Stimulated activated CD8-positive, alpha-beta memory T cell treated with anti-CD3 and anti-CD28 coated beads, Interleukin-4, amount 100 ng/mL, for 1 hour (primary cell): ENCODE measurements around the gene SH3RF3.

Experiments
- DNase-seq, 2 donors: peaks; one replicate each; pipeline ENCODE4 v3.0.0-alpha.2; 2020; ENCODE audit warnings: low read depth in 2 of 2, low spot score in 1 of 2

SH3RF3 gene

GRCh38 chr2:109330056-109330455 lies 201.1 kb downstream of the SH3RF3 start:
- DNase-seq, result no peak

DNA sequence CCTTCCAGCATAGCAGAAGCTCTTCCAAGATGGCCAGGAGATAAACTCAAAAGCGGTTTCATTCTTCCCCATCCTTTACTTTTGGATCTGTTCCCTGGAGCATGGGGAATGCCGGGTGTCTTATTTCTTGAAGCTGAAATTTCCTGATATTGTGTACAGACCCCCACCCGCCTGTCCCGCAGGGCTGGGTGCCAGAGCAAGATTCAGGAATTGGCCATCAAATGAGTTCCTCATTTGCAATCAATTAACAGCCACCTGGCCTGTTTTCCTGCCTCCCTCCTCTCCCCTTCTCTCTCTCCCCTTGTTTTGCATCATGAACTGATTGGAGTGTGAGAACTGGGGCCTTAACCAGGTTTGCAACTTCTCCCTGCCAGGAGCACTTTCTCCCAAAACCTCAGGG lies 202.1 kb downstream of the SH3RF3 start:
- no peak for DNase-seq

DNA sequence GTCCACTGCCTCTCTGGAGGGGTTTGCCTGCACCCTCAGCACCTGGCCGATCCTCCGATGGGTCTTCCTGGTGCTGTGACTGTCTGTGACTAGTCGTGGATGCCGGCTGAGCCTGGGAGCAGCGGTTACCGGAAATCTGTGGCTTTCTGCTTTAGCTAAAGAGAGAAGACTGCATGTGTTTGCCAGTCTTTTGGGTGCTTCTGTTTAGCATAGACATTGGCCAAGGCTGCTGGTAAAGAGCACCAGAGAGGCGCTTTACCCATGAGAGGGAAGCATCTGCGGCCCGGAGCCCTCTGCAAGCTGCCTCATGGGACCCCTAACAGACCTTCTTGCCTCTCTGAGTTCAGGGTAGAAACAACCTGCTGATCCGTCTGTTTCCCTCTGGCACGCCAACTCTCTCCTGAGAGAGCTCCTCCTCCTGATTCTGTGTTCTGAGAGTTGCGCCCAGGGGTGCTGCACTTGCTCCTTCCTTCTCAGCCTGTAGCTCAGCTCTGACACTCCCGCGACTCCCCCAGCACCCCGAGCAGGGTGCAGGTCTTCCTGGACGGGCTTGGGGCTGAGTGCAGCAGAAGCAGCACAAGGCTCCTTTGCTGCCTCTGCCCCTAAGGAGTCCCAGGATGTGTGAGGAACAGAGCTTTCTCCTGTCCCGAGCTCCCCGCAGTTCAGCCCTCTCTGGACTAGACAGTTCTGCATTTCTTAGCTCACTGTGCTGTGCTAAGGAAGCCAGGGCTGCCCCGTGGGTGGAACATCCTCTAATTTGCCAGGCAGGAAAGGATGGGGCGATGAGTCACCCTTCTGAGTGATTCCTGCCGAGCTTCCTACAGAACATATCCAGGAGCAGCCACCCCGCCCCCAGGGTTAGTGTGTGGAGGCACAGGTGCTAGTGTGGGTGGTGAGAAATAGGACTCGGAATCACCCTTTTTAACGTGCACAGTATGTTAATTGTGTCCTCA lies 203.2 kb downstream of the SH3RF3 start:
- no peak for DNase-seq

DNA sequence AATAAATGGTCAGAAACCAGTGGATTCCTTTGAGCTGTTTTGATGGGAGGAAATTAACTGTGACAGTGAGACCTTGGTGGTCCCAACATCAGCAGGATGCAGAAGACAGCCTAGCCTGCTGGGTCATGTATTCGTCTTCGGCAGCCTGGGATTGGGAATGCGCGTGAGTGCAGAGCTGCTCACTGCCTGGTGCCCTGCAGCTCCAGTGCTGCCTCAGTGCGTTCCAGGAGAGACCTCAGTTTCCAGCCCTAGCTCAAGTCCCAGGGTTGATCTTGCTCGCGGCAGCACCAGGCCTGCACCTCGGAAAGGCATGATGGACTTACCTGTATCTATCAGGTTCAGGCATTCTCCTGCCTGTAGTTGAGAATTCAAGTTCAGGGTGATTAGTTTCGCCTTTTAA lies 203.9 kb downstream of the SH3RF3 start:
- DNase-seq, result no peak

- DNase-seq, result no peak
Observed at GRCh38 chr2:109333414-109334210, 204.6 kb downstream of the SH3RF3 start.

DNA sequence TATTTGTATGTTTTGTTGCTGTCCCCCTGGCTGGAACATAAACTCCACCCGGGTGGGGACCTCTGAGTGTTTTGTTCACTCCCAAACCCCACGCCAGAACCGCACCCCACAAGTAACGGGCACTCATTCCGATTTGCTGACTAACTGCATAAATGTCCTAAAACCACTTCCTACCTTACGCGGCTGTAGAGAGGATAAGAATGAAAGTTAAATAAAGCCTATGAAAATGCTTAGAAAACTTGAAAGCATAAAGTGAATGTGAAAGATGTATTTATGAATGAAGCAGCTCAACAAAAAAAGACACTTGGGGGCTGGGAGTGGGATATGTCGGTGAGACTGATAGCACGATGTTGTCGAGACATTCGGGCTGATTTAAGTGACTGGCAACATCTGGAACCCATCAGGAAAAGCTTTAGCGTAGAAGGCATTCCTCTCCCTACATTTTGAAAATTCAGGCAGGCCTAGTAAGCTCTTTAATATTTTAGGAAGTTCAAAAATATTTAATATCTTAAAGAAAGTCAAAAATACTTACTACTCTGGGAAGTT lies 206.7 kb downstream of the SH3RF3 start:
- no peak for DNase-seq

DNA sequence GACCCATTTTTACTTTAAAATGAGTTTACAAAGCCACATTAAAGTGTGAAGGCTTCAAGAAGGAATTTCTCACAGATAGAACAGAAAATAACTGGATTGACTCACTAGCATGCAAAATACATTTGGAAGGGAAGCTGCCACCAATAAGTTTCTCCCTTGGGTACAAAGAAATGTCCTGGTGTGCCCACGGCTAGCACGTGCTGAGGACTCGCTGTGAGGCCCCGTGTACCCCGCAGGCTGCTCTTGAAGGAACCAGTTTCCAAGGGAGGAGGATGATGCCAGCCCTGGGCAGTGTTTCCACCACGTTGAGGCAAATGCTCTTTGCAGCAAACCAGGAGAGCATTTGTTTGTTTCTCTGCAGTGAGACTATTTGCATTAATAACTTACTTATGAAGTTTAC lies 207.3 kb downstream of the SH3RF3 start:
- DNase-seq, result no peak

- DNase-seq, result no peak
Observed at GRCh38 chr2:109337221-109337620, 208.2 kb downstream of the SH3RF3 start.

GRCh38 chr2:109339519-109339966 lies 210.5 kb downstream of the SH3RF3 start:
- no peak for DNase-seq

DNA sequence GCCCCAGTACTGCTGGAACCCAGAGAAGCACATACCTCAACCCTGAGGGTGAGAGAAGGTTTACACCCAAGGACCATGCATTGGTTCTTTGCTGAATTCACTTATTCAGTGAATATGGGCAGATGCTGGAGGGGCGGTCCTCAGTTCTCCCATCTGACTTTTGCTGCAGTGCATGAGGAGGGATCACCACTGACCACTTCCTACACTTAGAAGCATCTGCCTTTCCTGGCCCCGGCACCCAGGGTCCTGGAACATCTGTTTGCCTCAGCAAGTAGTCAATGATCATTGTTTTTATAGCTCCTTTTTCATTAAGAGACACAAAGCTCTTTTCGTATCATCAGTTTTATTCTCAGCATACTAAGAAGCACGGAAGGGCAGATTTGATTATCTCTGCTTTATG lies 211.4 kb downstream of the SH3RF3 start:
- no peak for DNase-seq

DNA sequence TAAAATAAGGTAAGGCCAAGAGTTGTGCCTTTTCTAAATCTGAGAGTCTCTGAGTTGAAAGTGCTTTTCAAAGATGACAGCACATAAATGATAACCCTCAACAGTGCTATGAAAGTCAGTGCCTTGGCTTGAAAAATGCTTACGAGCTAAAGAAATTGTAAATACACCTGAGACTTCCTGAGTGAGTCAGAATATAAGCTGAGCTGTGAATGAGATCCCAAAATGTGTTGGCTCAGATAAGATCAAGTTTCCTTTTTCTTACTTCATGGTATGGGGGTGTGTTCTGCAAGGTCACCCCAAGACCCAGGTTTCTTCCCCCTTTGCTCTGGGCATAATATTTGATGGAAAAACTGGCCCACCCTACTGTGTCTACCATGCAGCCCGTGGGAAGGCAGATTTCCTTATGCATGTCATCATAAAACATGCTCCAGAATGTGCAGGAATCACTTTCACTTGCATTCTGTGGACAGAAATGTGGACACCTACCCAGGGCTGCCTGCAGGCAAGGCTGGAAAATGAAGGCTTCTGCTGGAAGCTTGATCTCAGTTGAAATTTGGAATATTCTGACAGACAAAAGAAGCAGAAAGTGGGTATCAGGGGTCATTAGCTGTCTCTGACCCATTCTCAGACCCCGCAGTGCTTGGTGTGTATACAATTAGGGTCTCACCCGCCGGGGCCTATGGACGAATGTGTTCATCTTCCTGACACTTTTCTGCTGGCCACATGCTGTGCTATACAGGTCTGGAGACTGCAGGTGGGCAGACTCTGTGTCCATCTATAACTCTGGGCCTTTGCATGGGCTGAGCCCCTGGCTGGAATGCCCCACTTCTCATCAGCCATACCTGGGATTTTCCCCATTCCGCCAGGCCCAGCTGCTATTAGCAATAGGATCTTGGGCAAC lies 212.6 kb downstream of the SH3RF3 start:
- DNase-seq, result no peak

- no peak for DNase-seq
Observed at GRCh38 chr2:109342256-109342850, 213.3 kb downstream of the SH3RF3 start.

DNA sequence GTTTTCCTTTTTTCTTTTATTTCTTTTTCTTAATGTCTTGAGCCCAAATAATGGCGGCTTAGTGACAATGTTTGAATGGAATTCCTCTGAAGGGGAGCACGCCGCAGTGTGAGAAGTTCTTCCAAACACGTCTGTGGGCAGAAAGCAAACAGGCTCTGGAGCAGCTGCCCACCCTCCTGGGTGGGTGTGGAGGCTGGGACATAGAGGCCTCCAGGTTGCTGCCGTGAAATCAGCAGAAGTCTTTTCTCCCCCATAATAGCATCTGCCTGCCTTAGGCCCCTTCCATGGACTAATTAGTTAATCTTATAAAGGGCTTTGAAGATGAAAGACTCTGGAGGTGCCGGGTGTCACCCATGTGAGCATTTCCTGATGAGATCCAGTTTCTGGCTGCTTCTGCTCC lies 213.9 kb downstream of the SH3RF3 start:
- DNase-seq, result no peak

- no peak for DNase-seq
Observed at GRCh38 chr2:109343460-109343859, 214.5 kb downstream of the SH3RF3 start.

DNA sequence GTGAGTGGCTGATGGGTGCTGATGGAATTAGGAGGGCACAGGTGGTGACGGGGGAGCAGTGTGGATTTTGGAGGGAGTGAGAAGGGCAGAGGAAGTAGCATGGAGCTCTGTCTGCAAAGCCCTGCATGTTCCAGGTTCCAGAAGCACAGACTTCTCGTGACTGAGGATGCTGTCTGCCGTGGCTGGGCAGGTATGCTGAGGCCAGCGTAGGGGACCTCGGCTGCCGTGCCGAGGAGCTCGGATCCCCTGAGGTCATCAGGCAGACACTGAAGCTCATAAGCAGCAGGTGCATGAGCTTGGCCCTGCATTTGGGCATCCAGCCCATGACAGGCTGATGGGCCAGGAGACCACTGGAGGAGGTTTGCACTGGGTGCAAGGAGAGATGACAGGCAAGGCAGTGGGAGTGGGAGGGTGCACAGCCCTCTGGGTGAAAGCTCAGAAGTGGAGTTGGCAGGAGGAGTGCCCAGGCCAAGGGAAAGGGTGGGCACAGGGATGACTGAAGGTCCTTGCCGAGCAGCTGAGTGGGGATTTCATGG lies 215.3 kb downstream of the SH3RF3 start:
- no peak for DNase-seq

GRCh38 chr2:109345091-109345490 lies 216.1 kb downstream of the SH3RF3 start:
- DNase-seq, result no peak

DNA sequence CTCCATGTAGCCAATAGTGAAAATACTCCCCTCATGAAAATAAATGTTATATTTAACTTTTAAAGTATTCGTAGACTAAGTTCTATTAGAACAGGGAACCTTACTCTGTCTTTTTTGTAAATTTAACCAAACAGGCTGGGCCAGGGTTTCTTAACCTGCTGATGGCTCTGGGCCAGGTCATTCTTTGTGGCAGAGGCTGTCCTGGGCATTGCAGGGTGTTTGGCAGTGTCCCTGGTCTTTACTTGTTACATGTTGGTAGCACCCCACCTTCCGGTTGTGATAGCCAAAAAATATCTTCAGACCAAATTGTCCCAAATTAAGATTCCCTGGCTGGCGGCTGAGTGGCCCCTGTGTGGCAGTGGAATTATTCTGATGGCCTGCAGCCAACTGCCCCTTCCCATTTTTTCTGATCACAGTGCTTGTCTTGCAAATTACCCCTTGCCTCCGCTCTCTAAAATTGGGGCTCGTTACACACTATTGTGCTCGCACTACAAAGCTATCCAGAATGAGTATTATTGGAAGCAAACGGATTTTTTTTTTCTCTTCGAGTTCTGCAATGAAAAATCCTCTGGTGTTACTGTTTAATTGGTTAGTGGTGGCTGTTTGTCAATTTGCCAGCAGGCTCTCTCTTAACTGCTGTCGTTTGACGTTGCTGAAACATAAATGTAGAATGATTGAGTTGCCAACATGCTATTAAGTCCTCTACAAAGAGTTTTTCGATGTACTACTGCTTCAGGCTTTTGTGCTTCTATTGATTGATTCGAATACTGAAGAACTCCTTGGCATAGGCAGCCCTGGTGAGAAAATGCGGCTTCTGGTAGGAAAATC lies 216.9 kb downstream of the SH3RF3 start:
- DNase-seq, result no peak

DNA sequence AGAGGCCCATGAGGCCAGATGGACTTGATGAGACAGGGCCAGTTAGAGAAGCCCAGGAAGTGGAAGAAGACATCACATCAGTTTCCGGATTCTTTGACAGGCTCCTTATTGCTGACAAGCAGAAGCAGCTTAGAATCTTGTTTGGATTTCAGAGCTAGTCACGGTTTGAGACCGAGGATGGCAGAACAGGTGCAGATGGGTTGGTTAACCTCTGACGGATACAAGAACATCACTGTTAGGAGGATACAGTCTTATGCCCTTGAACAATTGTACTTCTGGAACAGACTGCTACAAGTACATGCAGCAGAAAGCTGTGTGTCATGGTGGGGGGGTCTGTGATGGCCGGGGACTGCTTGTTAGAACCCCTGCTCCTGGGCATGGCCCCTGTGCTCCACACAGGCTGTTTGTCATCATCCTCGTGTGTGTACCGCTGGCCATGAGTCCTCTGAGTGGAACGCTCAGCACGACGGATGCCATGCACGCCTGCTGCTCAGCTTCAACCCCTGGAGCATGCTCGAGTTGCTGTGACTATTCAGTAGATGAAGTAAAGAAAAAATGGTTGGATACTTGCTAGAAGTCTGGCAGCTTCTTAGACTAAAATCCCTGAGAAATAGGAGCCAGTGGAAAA lies 217.7 kb downstream of the SH3RF3 start:
- no peak for DNase-seq

DNA sequence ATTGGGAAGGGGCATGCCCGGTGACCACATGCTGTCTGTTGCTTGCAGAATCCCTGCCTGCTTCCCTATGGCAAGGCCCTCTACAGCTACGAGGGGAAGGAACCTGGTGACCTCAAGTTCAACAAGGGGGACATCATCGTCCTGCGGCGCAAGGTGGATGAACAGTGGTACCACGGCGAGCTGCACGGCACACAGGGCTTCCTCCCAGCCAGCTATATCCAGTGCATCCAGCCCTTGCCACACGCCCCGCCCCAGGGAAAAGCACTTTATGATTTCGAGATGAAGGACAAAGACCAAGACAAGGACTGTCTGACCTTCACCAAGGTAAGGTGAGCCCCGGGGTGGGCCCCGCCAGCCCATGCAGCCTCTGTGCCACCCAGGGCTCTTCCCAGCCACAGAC lies 218.6 kb downstream of the SH3RF3 start:
- no peak for DNase-seq
